ENCODE measurements around the gene SPRR3.

DNA sequence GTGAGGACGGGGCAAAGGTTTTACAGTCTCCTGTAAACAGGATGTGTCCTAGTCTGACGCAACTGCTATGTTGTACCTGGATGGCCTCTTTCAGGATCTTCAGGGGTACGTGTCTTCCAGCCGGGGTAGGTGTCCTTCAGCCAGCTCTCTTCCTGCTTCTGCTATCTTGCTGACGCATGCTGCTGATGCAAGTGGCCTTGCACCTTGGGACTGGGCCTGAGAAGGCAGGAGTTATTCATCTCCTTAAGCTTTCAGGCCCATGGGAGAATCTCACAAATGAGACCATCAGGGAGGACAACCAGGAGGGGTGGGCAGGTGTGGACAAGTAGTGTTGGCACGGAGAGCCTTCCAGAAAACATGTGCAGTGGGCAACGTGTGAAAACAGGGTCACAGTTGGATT is 21.6 kb downstream of the SPRR3 start:
- TF ChIP-seq CTCF (IDR thresholded peaks at IDR 0.05; ENCODE audit: low read length) (no peak), EZH2 (IDR thresholded peaks at IDR 0.05; ENCODE audit: borderline replicate concordance, low read length) (no peak)

Measured in OCI-LY1 (cell line).